IMR-90 (cell line): ENCODE data around the gene FAM110A. TPM values are rescaled to one million over a fixed set of nuclear protein-coding genes. Genes with fewer than 3 reads are reported as not detected.

Experiments used
- ATAC-seq: fragments of 200-7000 bp; cut with Tn5 transposase; 2 replicates; pipeline ENCODE4 v1.9.1; 2020; ENCODE audit warnings: low read depth, mild to moderate bottlenecking, moderate library complexity
- BruUV-seq: library from RNA; stranded (reverse); fragments of 400-500 nt; replicated peaks from 2 replicates; lab custom pipeline; 2021; lab: Mats Ljungman, UMichigan
- CTCF ChIA-PET: fragments of 300-600 bp; formaldehyde crosslinking; extraction: SDS; loops from one replicate; lab custom pipeline; 2021; ENCODE audit warnings: antibody characterized with exemption; lab: Yijun Ruan, JAX
- POLR2A ChIA-PET: fragments of 300-600 bp; sonication (Branson Sonifier 250); formaldehyde crosslinking; loops from one replicate; lab custom pipeline; 2022; ENCODE audit warnings: antibody characterized with exemption; ENCODE audit not compliant: unreplicated experiment; lab: Charles Lee
- DNase-seq: peaks from one replicate; pipeline ENCODE4 v3.0.0; 2013
- H2AFZ ChIP-seq: replicated peaks from 2 replicates; pipeline ENCODE3; 2013; ENCODE audit warnings: low read length, mild to moderate bottlenecking; ENCODE audit not compliant: poor library complexity
- H2AK5ac ChIP-seq: 2 replicates; pipeline ENCODE4 v1.6.1; 2013; ENCODE audit warnings: low read depth, low read length, inconsistent platforms
- H2AK9ac ChIP-seq: replicated peaks from 2 replicates; pipeline ENCODE3; 2013; ENCODE audit warnings: mild to moderate bottlenecking, low read depth, low read length, moderate library complexity; ENCODE audit not compliant: poor library complexity
- H2BK120ac ChIP-seq: 2 replicates; pipeline ENCODE4 v1.6.1; 2013; ENCODE audit warnings: low read depth, low read length, inconsistent platforms
- H2BK15ac ChIP-seq: 3 replicates; pipeline ENCODE4 v1.6.1; 2013; ENCODE audit warnings: low read depth, low read length, inconsistent platforms
- H2BK20ac ChIP-seq: 2 replicates; pipeline ENCODE4 v1.6.1; 2013; ENCODE audit warnings: low read depth, mild to moderate bottlenecking, inconsistent platforms, low read length, moderate library complexity
- H2BK5ac ChIP-seq: 2 replicates; pipeline ENCODE4 v1.6.1; 2013; ENCODE audit warnings: mild to moderate bottlenecking, low read depth, low read length, inconsistent platforms; ENCODE audit not compliant: poor library complexity, severe bottlenecking
- H3K14ac ChIP-seq: replicated peaks from 2 replicates; pipeline ENCODE4 v1.6.1; 2013; ENCODE audit warnings: low read depth, low read length, inconsistent platforms
- H3K18ac ChIP-seq: 2 replicates; pipeline ENCODE4 v1.6.1; 2013; ENCODE audit warnings: low read depth, low read length, control low read depth
- H3K23ac ChIP-seq: 2 replicates; pipeline ENCODE4 v1.6.1; 2013; ENCODE audit warnings: low read depth, low read length, inconsistent platforms
- H3K27ac ChIP-seq: 2 replicates; pipeline ENCODE4 v1.5.1; 2013; ENCODE audit warnings: mild to moderate bottlenecking, control low read depth, low read length; ENCODE audit not compliant: insufficient read depth
- H3K27me3 ChIP-seq: 2 replicates; pipeline ENCODE4 v1.6.1; 2013; ENCODE audit warnings: low read length; ENCODE audit not compliant: control insufficient read depth, insufficient read depth
- H3K36me3 ChIP-seq: 2 replicates; pipeline ENCODE4 v1.6.1; 2013; ENCODE audit warnings: low read length, mixed read lengths; ENCODE audit not compliant: control insufficient read depth, insufficient read depth
- H3K4ac ChIP-seq: 2 replicates; pipeline ENCODE4 v1.6.1; 2013; ENCODE audit warnings: low read depth, low read length, inconsistent platforms
- H3K4me1 ChIP-seq: 2 replicates; pipeline ENCODE4 v1.6.1; 2013; ENCODE audit warnings: low read length, mixed read lengths; ENCODE audit not compliant: control insufficient read depth, insufficient read depth
- H3K4me2 ChIP-seq: 2 replicates; pipeline ENCODE4 v1.6.1; 2013; ENCODE audit warnings: low read depth, mild to moderate bottlenecking, control low read depth, low read length, moderate library complexity
- H3K4me3 ChIP-seq: 2 replicates; pipeline ENCODE4 v1.5.1; 2013; ENCODE audit warnings: low read depth, mild to moderate bottlenecking, control low read depth, low read length, moderate library complexity; ENCODE audit not compliant: insufficient read depth
- H3K56ac ChIP-seq: 2 replicates; pipeline ENCODE4 v1.6.1; 2013; ENCODE audit warnings: low read length, inconsistent platforms; ENCODE audit not compliant: insufficient read depth; ENCODE audit errors: extremely low read depth
- H3K79me1 ChIP-seq, 2 experiments: 2 replicates each; pipeline ENCODE4 v1.6.1; 2013; ENCODE audit warnings: low read length in 2 of 2, inconsistent platforms in 1 of 2, low read depth in 1 of 2
- H3K9ac ChIP-seq: 2 replicates; pipeline ENCODE4 v1.6.1; 2013; ENCODE audit warnings: low read depth, low read length, control low read depth
- H3K9me1 ChIP-seq: 2 replicates; pipeline ENCODE4 v1.6.1; 2013; ENCODE audit warnings: low read length, inconsistent platforms; ENCODE audit not compliant: insufficient read depth
- H3K9me3 ChIP-seq: 2 replicates; pipeline ENCODE4 v1.6.1; 2013; ENCODE audit warnings: low read length; ENCODE audit not compliant: control insufficient read depth, insufficient read depth
- H4K20me1 ChIP-seq: 2 replicates; pipeline ENCODE4 v1.6.1; 2013; ENCODE audit warnings: low read length, inconsistent platforms; ENCODE audit not compliant: insufficient read depth
- H4K5ac ChIP-seq: 2 replicates; pipeline ENCODE4 v1.6.1; 2013; ENCODE audit warnings: mild to moderate bottlenecking, low read depth, low read length, control low read depth
- H4K8ac ChIP-seq, 2 experiments: 2 replicates each; pipeline ENCODE4 v1.6.1; 2013; ENCODE audit warnings: low read depth in 2 of 2, low read length in 2 of 2, control low read depth in 1 of 2, inconsistent platforms in 1 of 2
- H4K91ac ChIP-seq: 2 replicates; pipeline ENCODE4 v1.6.1; 2013; ENCODE audit warnings: low read depth, low read length, inconsistent platforms; ENCODE audit not compliant: insufficient read depth
- BHLHE40 ChIP-seq: fragments of 150-350 bp; IDR thresholded peaks from 2 replicates; pipeline ENCODE4 v1.6.1; 2016; ENCODE audit warnings: mild to moderate bottlenecking, low read depth, low read length
- CEBPB ChIP-seq: IDR thresholded peaks from 2 replicates; pipeline ENCODE4 v1.6.1; 2012; ENCODE audit warnings: low read depth, low read length, improper control_type of control experiment
- CHD1 ChIP-seq: IDR thresholded peaks from 2 replicates; pipeline ENCODE4 v1.6.1; 2012; ENCODE audit warnings: low read depth, low read length, improper control_type of control experiment
- CTCF ChIP-seq: conservative IDR thresholded peaks from 2 replicates; pipeline ENCODE4 v1.5.1; 2012; ENCODE audit warnings: mild to moderate bottlenecking, low read depth, low read length, improper control_type of control experiment
- ELK1 ChIP-seq: fragments of 150-350 bp; IDR thresholded peaks from 2 replicates; pipeline ENCODE4 v1.6.1; 2016; ENCODE audit warnings: low read depth, mild to moderate bottlenecking, low read length, moderate library complexity, borderline replicate concordance
- FOS ChIP-seq: fragments of 150-350 bp; IDR thresholded peaks from 2 replicates; pipeline ENCODE4 v1.6.1; 2016; ENCODE audit warnings: low read depth, low read length
- MAFK ChIP-seq: IDR thresholded peaks from 2 replicates; pipeline ENCODE4 v1.6.1; 2012; ENCODE audit warnings: low read depth, low read length, improper control_type of control experiment
- MAZ ChIP-seq: IDR thresholded peaks from 2 replicates; pipeline ENCODE4 v1.6.1; 2012; ENCODE audit warnings: low read depth, mild to moderate bottlenecking, low read length, improper control_type of control experiment, moderate library complexity, borderline replicate concordance
- MXI1 ChIP-seq: IDR thresholded peaks from 2 replicates; pipeline ENCODE4 v1.6.1; 2012; ENCODE audit warnings: low read depth, mild to moderate bottlenecking, low read length, moderate library complexity, borderline replicate concordance
- NFE2L2 ChIP-seq: fragments of 150-350 bp; IDR thresholded peaks from 2 replicates; pipeline ENCODE4 v1.6.1; 2016; ENCODE audit warnings: low read depth, mild to moderate bottlenecking, low read length
- POLR2A ChIP-seq: IDR thresholded peaks from 2 replicates; pipeline ENCODE4 v1.6.1; 2012; ENCODE audit warnings: mild to moderate bottlenecking, low read depth, low read length
- RAD21 ChIP-seq: IDR thresholded peaks from 2 replicates; pipeline ENCODE4 v1.6.1; 2012; ENCODE audit warnings: low read length, improper control_type of control experiment
- RCOR1 ChIP-seq: IDR thresholded peaks from 2 replicates; pipeline ENCODE4 v1.6.1; 2012; ENCODE audit warnings: mild to moderate bottlenecking, low read length, improper control_type of control experiment; ENCODE audit not compliant: insufficient replicate concordance
- RFX5 ChIP-seq: IDR thresholded peaks from 2 replicates; pipeline ENCODE4 v1.8.0; 2012; ENCODE audit warnings: low read depth, mild to moderate bottlenecking, low read length, moderate library complexity
- SMC3 ChIP-seq: fragments of 150-350 bp; IDR thresholded peaks from 2 replicates; pipeline ENCODE4 v1.6.1; 2016; ENCODE audit warnings: low read depth, mild to moderate bottlenecking, antibody characterized with exemption, low read length, moderate library complexity
- USF2 ChIP-seq: fragments of 150-350 bp; IDR thresholded peaks from 2 replicates; pipeline ENCODE4 v1.6.1; 2017; ENCODE audit warnings: mild to moderate bottlenecking, antibody characterized with exemption, low read length, low read depth
- WGBS, 2 experiments: methylation state at CpG; one replicate each; pipeline versions ENCODE4 v1.1.5 to v1.1.7; 2013; ENCODE audit warnings: missing lambda C conversion rate in 2 of 2; ENCODE audit not compliant: insufficient read length in 1 of 2; ENCODE audit errors: extremely low coverage in 2 of 2; 5-methylcytosine and 5-hydroxymethylcytosine counted together
- dilution Hi-C: fragments of 300-500 bp; cut with HindIII; formaldehyde crosslinking; loops from one replicate; pipeline ENCODE4 v1.14.3; 2018; ENCODE audit warnings: low sequenced_read_pairs; ENCODE audit not compliant: unreplicated experiment
- in situ Hi-C: fragments of 300-500 bp; cut with MboI; formaldehyde crosslinking; loops from 3 replicates; pipeline ENCODE4 v1.14.3; 2019; ENCODE audit warnings: low sequenced_read_pairs, inconsistent platforms, mixed read lengths
- intact Hi-C: fragments of 100-400 bp; cut with micrococcal nuclease; formaldehyde crosslinking; loops from 2 replicates; pipeline ENCODE4 v1.10.0; 2022
- polyA plus RNA-seq, 3 experiments: library from polyadenylated mRNA; depleted of rRNA; stranded (reverse); fragments of >200 nt; gene quantifications; 2 replicates each; pipeline ENCODE4 v1.2.3, GENCODE V29; 2012; ENCODE audit warnings: low replicate concordance in 1 of 3
- total RNA-seq: library from RNA; depleted of rRNA; stranded (reverse); fragments of >200 nt; gene quantifications from 2 replicates; pipeline ENCODE4 v1.2.3, GENCODE V29; 2012

Gene FAM110A
- total and polyA plus RNA-seq, 2 of the 4 experiments (the other 2 are of a cell fraction), result 0.36 to 3.6 TPM

GRCh38 chr20:820323-820953, 13.1 kb upstream of the FAM110A start:
- BruUV-seq, result no TSS peak
- Histone ChIP-seq H2AK9ac (no peak overlapping the region), H3K14ac (no peak overlapping the region), H2BK120ac (no peak overlapping the region), H3K4ac (no peak overlapping the region), H4K20me1 (no peaks in the 10 kb centered on the region), H3K27me3 (no peaks in the 10 kb centered on the region; the same call in 1 of the 2 replicates), H3K18ac (no peak overlapping the region), H3K79me1 (no peaks in the 10 kb centered on the region), H4K91ac (no peak overlapping the region), H4K5ac (no peak overlapping the region), H3K27ac (no peak overlapping the region), H3K9me3 (no peaks in the 10 kb centered on the region), H3K56ac (no peak overlapping the region), H3K36me3 (no peaks in the 10 kb centered on the region), H4K8ac (no peak overlapping the region), H2AFZ (no peak overlapping the region), H2BK15ac (no peak overlapping the region), H3K4me3 (no peak overlapping the region), H3K23ac (no peak overlapping the region), H3K9ac (no peak overlapping the region), H3K9me1 (no peaks in the 10 kb centered on the region), H2AK5ac (no peak overlapping the region), H2BK20ac (no peak overlapping the region), H3K4me2 (no peak overlapping the region), H3K4me1 (no peaks in the 10 kb centered on the region), H2BK5ac (no peak overlapping the region)
- dilution Hi-C loops, result no loop called here
- ChIA-PET CTCF (no interaction called here), POLR2A (no interaction called here)
- TF ChIP-seq BHLHE40, result no peak
- no peak for TF ChIP-seq MAZ
- no peak for TF ChIP-seq RAD21
- TF ChIP-seq CEBPB, result no peak
- no peak for TF ChIP-seq POLR2A
- TF ChIP-seq MXI1, result no peak
- TF ChIP-seq RCOR1, result no peak
- TF ChIP-seq FOS, result no peak
- no peak for TF ChIP-seq CHD1
- no peak for TF ChIP-seq NFE2L2
- no peak for TF ChIP-seq RFX5
- no peak for TF ChIP-seq ELK1
- TF ChIP-seq SMC3, result no peak
- TF ChIP-seq USF2, result no peak
- TF ChIP-seq CTCF, result no peak
- TF ChIP-seq MAFK, result no peak
- no peak for ATAC-seq
- no CpG with 5 or more reads among the region's 3 CpGs for WGBS, 2 experiments
- in situ Hi-C loops, result loop anchor here (10.0 kb wide), 1 partner anchor 294 kb away; the partner anchor contains the start of gene PSMF1
- intact Hi-C loops, result no loop called here
- no peak for DNase-seq
